ENCODE measurements around the gene PPM1E.

- TF ChIP-seq, protein P1, sequence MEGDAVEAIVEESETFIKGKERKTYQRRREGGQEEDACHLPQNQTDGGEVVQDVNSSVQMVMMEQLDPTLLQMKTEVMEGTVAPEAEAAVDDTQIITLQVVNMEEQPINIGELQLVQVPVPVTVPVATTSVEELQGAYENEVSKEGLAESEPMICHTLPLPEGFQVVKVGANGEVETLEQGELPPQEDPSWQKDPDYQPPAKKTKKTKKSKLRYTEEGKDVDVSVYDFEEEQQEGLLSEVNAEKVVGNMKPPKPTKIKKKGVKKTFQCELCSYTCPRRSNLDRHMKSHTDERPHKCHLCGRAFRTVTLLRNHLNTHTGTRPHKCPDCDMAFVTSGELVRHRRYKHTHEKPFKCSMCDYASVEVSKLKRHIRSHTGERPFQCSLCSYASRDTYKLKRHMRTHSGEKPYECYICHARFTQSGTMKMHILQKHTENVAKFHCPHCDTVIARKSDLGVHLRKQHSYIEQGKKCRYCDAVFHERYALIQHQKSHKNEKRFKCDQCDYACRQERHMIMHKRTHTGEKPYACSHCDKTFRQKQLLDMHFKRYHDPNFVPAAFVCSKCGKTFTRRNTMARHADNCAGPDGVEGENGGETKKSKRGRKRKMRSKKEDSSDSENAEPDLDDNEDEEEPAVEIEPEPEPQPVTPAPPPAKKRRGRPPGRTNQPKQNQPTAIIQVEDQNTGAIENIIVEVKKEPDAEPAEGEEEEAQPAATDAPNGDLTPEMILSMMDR (IDR thresholded peaks at IDR 0.05): no peak
- no peak for TF ChIP-seq EP300 (IDR thresholded peaks at IDR 0.05)
Observed at GRCh38 chr17:58779446-58779845, 23.8 kb downstream of the PPM1E start.

Data from esophagus muscularis mucosa (tissue), 3 donors.